ENCODE data around the gene CUX1.
"Not testable (repeated sequence)": the region's sequence is repeated elsewhere in the genome, so short reads cannot be mapped to it uniquely, and the experiment has no call there.

The CUX1 gene

GRCh38 chr7:102295346-102296178 is 478.1 kb downstream of the CUX1 start:
- TF ChIP-seq CTCF (conservative IDR thresholded peaks at IDR 0.05): no peak
- H3K27ac ChIP-seq: no peak overlapping the region

- H3K27ac ChIP-seq: no peak overlapping the region
- TF ChIP-seq CTCF (conservative IDR thresholded peaks at IDR 0.05): no peak
Measured at GRCh38 chr7:102296179-102296438, 478.7 kb downstream of the CUX1 start.

GRCh38 chr7:102296514-102296913 is 479.1 kb downstream of the CUX1 start:
- no peak for TF ChIP-seq CTCF (conservative IDR thresholded peaks at IDR 0.05)
- H3K27ac ChIP-seq: no peak overlapping the region

- TF ChIP-seq CTCF (conservative IDR thresholded peaks at IDR 0.05): no peak
- H3K27ac ChIP-seq: no peak overlapping the region
Measured at GRCh38 chr7:102297487-102298218, 480.2 kb downstream of the CUX1 start.

- no peak for TF ChIP-seq CTCF (conservative IDR thresholded peaks at IDR 0.05)
- no peak overlapping the region for H3K27ac ChIP-seq
Measured at GRCh38 chr7:102300643-102301221, 483.3 kb downstream of the CUX1 start.

GRCh38 chr7:102301367-102301766 is 483.9 kb downstream of the CUX1 start:
- not testable (repeated sequence) for H3K27ac ChIP-seq

GRCh38 chr7:102302025-102302424 is 484.6 kb downstream of the CUX1 start:
- TF ChIP-seq CTCF (conservative IDR thresholded peaks at IDR 0.05): no peak
- H3K27ac ChIP-seq: no peak overlapping the region

Data from VCaP (cell line).